Small intestine (tissue), 7 donors: ENCODE measurements around the gene IFI44. TPM values are rescaled to one million over a fixed set of nuclear protein-coding genes. Genes with fewer than 3 reads are reported as not detected.

Experiments used
- DNase-seq, 2 donors: peaks; one replicate each; pipeline versions ENCODE4 v3.0.0 to v3.0.0-alpha.2; 2013
- FAIRE-seq: peaks from 2 replicates; lab custom pipeline; 2012; peaks lifted over from hg19 to GRCh38; lab: Jason Lieb, UNC
- H3K27ac ChIP-seq, 3 donors: one replicate each; pipeline ENCODE4 v1.5.1; 2013; ENCODE audit warnings: low read length in 2 of 3, mild to moderate bottlenecking in 2 of 3, control low read depth in 1 of 3, inconsistent platforms in 1 of 3, low read depth in 1 of 3, moderate library complexity in 1 of 3
- H3K27me3 ChIP-seq, 3 donors: one replicate each; pipeline ENCODE4 v1.6.1; 2013; ENCODE audit warnings: low read length in 3 of 3, inconsistent platforms in 1 of 3; ENCODE audit not compliant: control insufficient read depth in 3 of 3, insufficient read depth in 3 of 3
- H3K36me3 ChIP-seq, 3 donors: one replicate each; pipeline ENCODE4 v1.6.1; 2013; ENCODE audit warnings: low read length in 3 of 3, inconsistent platforms in 1 of 3, low read depth in 1 of 3, mild to moderate bottlenecking in 1 of 3, moderate library complexity in 1 of 3; ENCODE audit not compliant: control insufficient read depth in 3 of 3, insufficient read depth in 2 of 3
- H3K4me1 ChIP-seq, 3 donors: one replicate each; pipeline ENCODE4 v1.6.1; 2013; ENCODE audit warnings: low read length in 2 of 3, inconsistent platforms in 1 of 3, low read depth in 1 of 3, mild to moderate bottlenecking in 1 of 3, moderate library complexity in 1 of 3; ENCODE audit not compliant: control insufficient read depth in 3 of 3, insufficient read depth in 2 of 3
- H3K4me3 ChIP-seq, 3 donors: one replicate each; pipeline ENCODE4 v1.5.1; 2013; ENCODE audit warnings: low read length in 3 of 3, control low read depth in 1 of 3, inconsistent platforms in 1 of 3, low read depth in 1 of 3, mild to moderate bottlenecking in 1 of 3, moderate library complexity in 1 of 3
- H3K9me3 ChIP-seq, 2 donors: one replicate each; pipeline ENCODE4 v1.6.1; 2013; ENCODE audit warnings: low read depth in 1 of 2, low read length in 1 of 2; ENCODE audit not compliant: control insufficient read depth in 2 of 2, insufficient read depth in 1 of 2
- WGBS, 3 donors: extraction: QIAGEN DNeasy Blood & Tissue Kit; methylation state at CpG; one replicate each; pipeline ENCODE4 v1.1.7; 2013; 5-methylcytosine and 5-hydroxymethylcytosine counted together
- polyA plus RNA-seq, 4 donors: library from polyadenylated mRNA; stranded (reverse) in 3 of 4; unstranded in 1 of 4; fragments of 200-250 nt in 3 of 4; fragments of 120-200 nt in 1 of 4; gene quantifications; one replicate each; pipeline versions ENCODE4 v1.2.1 to v1.2.3, GENCODE V29; 2013
- donor health status: healthy with polysubstance abuse.
- donor health status: control.
- donor health status: control.
- donor health status: Bipolar disorder and iron deficiency.
- donor health status: healthy.

The IFI44 gene
- polyA plus RNA-seq, 4 donors = 4.9 to 29.0 (median 11.2) TPM

DNA sequence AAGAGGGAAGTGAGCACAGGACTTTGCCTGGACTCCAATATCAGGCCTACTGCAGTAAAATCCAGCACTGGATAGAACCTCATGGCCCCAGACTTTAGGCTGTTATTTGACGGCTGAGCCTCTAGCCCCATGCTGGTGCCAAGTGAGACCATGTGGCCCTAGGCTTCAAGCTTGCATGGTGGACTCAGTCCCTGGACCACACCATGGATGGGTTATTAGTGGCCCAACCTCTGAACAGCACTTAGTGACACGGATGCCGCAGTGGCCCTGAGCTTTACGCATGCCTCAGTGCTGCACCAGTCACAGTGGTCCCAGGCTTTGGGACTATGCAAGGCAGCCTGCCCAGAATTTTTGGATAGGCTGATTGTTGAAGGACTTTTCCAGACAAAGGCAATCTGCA is 16.4 kb upstream of the IFI44 start:
- Histone ChIP-seq H3K36me3 (no peaks in the 10 kb centered on the region), H3K27ac (no peak overlapping the region), H3K27me3 (no peaks in the 10 kb centered on the region), H3K4me3 (no peak overlapping the region), H3K9me3 (no peaks in the 10 kb centered on the region), H3K4me1 (no peaks in the 10 kb centered on the region)
- WGBS, 3 donors = 93 to 98% (median 96%) methylated on average over 4 of the region's 4 CpGs
- DNase-seq (no peak), FAIRE-seq (no peak)

DNA sequence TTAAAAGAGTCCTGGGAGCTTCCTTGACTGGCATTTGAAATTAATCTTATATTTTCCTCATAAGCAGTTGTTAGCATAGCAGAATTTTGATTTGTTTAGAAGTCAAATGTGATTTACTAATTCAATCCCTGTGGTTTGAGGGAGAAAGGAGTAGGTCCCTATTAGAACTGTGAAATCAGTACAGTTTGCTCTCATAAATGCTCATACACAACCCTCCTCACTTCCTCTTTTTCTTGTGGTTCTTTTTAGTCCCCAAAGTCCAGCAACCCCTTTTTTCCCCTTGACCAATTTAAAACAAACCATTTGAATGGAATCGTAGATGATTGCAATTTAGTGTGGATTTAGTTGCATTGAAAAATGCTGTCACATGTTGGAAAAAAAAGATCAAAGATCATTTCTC is 9.2 kb upstream of the IFI44 start:
- no peak for DNase-seq
- H3K9me3 ChIP-seq = no peaks in the 10 kb centered on the region
- H3K36me3 ChIP-seq = no peaks in the 10 kb centered on the region
- H3K27ac ChIP-seq = no peak overlapping the region
- no peaks in the 10 kb centered on the region for H3K4me1 ChIP-seq
- no peak for FAIRE-seq
- H3K4me3 ChIP-seq = no peak overlapping the region
- 76 to 88% (median 86%) methylated on average over 1 of the region's 1 CpG for WGBS, 3 donors
- H3K27me3 ChIP-seq = no peaks in the 10 kb centered on the region

DNA sequence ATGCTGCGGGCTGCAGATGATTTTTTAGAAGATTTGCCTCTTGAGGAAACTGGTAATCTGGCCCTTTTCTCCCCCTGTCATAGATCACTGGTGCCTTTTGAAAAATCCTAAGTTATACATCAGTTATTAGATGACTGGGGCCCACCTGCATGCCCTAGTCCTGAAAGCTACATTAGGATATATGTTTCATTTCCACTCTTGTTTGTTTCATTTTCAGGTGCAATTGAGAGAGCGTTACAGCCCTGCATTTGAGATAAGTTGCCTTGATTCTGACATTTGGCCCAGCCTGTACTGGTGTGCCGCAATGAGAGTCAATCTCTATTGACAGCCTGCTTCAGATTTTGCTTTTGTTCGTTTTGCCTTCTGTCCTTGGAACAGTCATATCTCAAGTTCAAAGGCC is 8.1 kb upstream of the IFI44 start:
- FAIRE-seq = no peak
- no peaks in the 10 kb centered on the region for H3K9me3 ChIP-seq
- H3K27ac ChIP-seq = no peak overlapping the region
- 74 to 86% (median 79%) methylated on average over 4 of the region's 4 CpGs for WGBS, 3 donors
- no peaks in the 10 kb centered on the region for H3K4me1 ChIP-seq
- no peak overlapping the region for H3K4me3 ChIP-seq
- H3K36me3 ChIP-seq = no peaks in the 10 kb centered on the region
- H3K27me3 ChIP-seq = no peaks in the 10 kb centered on the region
- no peak for DNase-seq

DNA sequence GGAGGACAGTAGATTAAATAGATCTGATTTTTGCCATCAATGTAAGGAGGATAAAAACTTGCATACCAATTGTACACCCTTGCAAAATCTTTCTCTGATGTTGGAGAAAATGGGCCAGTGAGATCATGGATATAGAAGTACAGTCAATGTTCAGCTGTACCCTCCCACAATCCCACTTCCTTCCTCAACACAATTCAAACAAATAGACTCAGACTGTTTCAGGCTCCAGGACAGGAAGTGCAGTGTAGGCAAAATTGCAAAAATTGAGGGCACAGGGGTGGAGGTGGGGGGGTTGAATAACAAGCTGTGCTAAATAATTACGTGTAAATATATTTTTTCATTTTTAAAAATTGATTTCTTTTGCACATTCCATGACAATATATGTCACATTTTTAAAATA is 3.9 kb upstream of the IFI44 start:
- no peaks in the 10 kb centered on the region for H3K36me3 ChIP-seq

DNA sequence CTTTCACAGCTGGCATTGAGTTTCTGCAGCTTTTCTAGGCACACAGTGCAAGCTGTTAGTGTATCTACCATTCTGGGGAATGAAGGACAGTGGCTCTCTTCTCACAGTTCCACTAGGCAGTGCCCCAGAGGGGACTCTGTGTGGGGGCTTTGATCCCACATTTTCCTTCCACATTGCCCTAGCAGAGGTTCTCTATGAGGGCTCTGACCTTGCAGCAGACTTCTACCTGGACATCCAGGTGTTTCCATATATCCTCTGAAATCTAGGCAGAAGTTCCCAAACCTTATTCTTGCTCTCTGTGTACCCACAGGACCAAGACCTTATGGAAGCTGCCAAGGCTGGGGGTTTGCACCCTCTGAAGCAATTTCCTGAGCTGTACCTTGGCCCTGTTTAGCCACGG is 2.4 kb upstream of the IFI44 start:
- H3K4me3 ChIP-seq = no peak overlapping the region
- H3K36me3 ChIP-seq = no peaks in the 10 kb centered on the region
- 92 to 100% (median 96%) methylated on average over 1 of the region's 1 CpG for WGBS, 3 donors
- no peak for DNase-seq
- H3K4me1 ChIP-seq = no peaks in the 10 kb centered on the region
- FAIRE-seq = no peak
- no peak overlapping the region for H3K27ac ChIP-seq
- H3K27me3 ChIP-seq = no peaks in the 10 kb centered on the region
- peaks cover 0 to 8% of the 10 kb centered on the region in 2 donors for H3K9me3 ChIP-seq

More for the DNA sequence above, 3.9 kb upstream of the IFI44 start:
- Histone ChIP-seq H3K27me3 (no peaks in the 10 kb centered on the region), H3K27ac (peak overlapping the region in 1 of 3 donors; percentile 38), H3K4me1 (no peaks in the 10 kb centered on the region), H3K4me3 (no peak overlapping the region), H3K9me3 (peaks cover 0 to 8% of the 10 kb centered on the region in 2 donors)
- DNase-seq = peak in 1 of 2 donors; percentile 34
- FAIRE-seq = no peak
- 62 to 77% (median 62%) methylated on average over 1 of the region's 1 CpG for WGBS, 3 donors

DNA sequence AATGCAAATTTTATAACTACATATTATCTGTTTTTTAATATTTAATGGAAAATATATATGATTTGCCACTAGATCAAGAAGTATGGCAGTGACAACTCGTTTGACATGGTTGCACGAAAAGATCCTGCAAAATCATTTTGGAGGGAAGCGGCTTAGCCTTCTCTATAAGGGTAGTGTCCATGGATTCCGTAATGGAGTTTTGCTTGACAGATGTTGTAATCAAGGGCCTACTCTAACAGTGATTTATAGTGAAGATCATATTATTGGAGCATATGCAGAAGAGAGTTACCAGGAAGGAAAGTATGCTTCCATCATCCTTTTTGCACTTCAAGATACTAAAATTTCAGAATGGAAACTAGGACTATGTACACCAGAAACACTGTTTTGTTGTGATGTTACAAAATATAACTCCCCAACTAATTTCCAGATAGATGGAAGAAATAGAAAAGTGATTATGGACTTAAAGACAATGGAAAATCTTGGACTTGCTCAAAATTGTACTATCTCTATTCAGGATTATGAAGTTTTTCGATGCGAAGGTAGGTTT is 556 bp downstream of the IFI44 start:
- Histone ChIP-seq H3K27ac (peak overlapping the region in 1 of 3 donors; percentile 58), H3K4me1 (no peaks in the 10 kb centered on the region), H3K4me3 (peak overlapping the region in 2 of 3 donors; percentile 2 to 38), H3K27me3 (no peaks in the 10 kb centered on the region), H3K36me3 (no peaks in the 10 kb centered on the region), H3K9me3 (peaks cover 0 to 8% of the 10 kb centered on the region in 2 donors)
- FAIRE-seq = no peak
- peak; percentile 1 to 24 for DNase-seq
- 13 to 34% (median 18%) methylated on average over 6 of the region's 6 CpGs for WGBS, 3 donors

DNA sequence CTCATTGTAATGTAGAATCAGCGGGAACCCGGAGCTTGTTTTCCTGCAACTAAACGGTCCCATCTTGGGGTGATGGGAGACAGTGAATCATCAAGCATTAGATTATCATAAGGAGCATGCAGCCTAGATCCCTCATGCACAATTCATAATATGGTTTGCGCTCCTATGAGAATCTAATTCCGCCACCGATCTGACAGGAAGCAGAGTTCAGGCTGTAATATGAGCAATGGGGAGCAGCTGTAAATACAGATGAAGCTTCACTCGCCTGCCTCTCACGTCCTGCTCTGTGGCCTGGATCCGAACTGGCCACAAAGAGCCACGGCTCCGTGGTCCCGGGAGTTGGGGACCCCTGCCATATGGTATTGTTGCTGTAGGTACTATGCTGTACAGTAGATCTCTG is 1.6 kb downstream of the IFI44 start:
- H3K4me3 ChIP-seq = peak overlapping the region in 2 of 3 donors; percentile 8 to 39
- H3K9me3 ChIP-seq = peaks cover 0 to 8% of the 10 kb centered on the region in 2 donors
- H3K36me3 ChIP-seq = no peaks in the 10 kb centered on the region
- H3K27me3 ChIP-seq = no peaks in the 10 kb centered on the region
- 47 to 63% (median 51%) methylated on average over 12 of the region's 12 CpGs for WGBS, 3 donors
- FAIRE-seq (no peak), DNase-seq (peak; percentile 2 to 28)
- peak overlapping the region in 1 of 3 donors; percentile 73 for H3K27ac ChIP-seq
- H3K4me1 ChIP-seq = no peaks in the 10 kb centered on the region

DNA sequence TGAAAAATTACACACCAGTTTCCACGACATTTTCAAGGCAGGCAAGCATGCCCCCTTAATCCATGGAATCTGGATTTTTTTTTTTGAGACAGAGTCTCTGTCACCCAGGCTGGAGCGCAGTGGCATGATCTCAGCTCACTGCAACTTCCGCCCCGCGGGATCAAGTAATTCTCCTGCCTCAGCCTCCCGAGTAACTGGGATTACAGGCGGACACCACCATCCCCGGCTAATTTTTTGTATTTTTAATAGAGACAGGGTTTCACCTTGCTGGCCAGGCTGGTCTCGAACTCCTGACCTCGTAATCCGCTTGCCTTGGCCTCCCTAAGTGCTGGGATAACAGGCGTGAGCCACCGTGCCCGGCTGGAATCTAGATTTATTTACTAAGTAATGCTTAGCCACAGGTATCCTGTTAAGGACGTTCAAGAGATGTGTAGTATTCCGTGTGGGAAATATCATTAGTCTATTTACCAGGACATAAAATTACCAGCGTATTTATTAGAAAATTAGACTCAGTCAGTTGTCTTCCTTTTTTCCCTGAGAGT is 2.5 kb downstream of the IFI44 start:
- no peaks in the 10 kb centered on the region for H3K27me3 ChIP-seq
- no peaks in the 10 kb centered on the region for H3K36me3 ChIP-seq
- FAIRE-seq = no peak
- WGBS, 3 donors = 85 to 91% (median 90%) methylated on average over 17 of the region's 17 CpGs
- peak overlapping the region in 1 of 3 donors; percentile 15 for H3K4me3 ChIP-seq
- H3K4me1 ChIP-seq = no peaks in the 10 kb centered on the region
- DNase-seq = no peak
- peaks cover 0 to 5% of the 10 kb centered on the region in 2 donors for H3K9me3 ChIP-seq
- no peak overlapping the region for H3K27ac ChIP-seq

DNA sequence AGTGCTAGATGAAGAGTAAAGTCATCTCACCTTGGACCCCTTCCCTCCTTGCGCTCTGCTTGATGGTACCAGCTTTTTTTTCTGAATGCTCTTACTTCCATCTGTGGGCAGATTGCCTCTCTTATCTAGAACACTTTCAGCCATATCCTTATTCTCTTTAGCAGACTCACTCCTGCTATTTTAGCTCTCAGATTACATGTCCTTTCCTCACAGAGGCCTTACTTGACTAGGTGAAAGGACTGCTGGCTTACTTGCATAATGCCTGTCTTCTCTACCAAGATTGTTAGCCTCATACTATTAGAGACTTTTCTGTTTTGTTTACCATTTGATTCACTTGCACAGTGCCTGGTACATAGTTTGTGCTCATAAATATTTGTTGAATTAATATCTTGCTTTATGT is 9.3 kb downstream of the IFI44 start:
- WGBS, 3 donors = 92 to 100% (median 100%) methylated on average over 1 of the region's 1 CpG
- no peaks in the 10 kb centered on the region for H3K27me3 ChIP-seq
- no peaks in the 10 kb centered on the region for H3K9me3 ChIP-seq
- H3K27ac ChIP-seq = no peak overlapping the region
- no peak overlapping the region for H3K4me3 ChIP-seq
- FAIRE-seq (no peak), DNase-seq (no peak)
- peaks cover 0 to 10% (median 3%) of the 10 kb centered on the region in 3 donors for H3K36me3 ChIP-seq
- no peaks in the 10 kb centered on the region for H3K4me1 ChIP-seq
